Fibroblast of the conjunctiva (primary cell): ENCODE measurements around the gene ZFHX3.
A peak's percentile ranks its signal among the peaks of the same experiment; 100 is the strongest.

Source experiments
- DNase-seq: peaks from one replicate; pipeline ENCODE4 v3.0.0-alpha.2; 2010; ENCODE audit warnings: low read depth

The ZFHX3 gene

DNA sequence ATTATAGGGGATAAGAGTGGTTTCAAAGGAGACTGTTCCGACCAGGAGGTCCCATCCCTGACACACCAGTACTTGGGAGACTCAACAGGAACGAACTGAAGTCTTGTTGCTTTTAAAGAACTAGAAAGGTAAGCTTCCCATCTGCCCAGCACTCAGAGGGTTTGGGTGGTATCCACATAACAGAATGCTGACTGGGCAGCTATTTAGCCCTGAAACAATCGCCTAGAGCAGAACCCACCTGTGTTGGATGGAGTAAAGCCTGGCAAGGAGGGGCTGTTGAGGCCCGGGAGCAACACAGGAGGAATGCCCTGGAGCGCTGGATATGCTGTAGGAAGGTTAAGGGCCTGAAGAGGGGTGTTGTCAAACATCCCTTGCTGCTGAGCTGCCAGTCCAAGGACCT, 254.9 kb downstream of the ZFHX3 start:
- DNase-seq, result no peak

DNA sequence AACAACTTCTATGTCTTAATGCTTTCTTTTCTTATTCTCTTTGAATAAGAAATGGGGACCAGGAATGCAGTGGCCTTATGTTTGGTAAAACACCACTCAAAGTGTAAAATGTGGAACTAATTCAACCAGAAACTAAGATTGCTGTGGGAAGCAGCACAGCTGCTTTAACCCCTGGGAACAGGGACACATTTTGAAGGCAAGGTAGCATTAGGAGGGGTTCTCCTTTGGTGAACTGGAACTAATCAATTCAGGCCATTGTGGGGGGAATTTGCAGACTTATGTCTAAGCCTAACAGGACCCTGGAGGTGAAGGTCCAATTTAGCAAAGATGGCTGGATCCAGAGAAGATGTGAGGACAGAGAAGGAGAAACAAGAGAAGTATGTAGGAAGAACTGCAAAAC, 256.1 kb downstream of the ZFHX3 start:
- no peak for DNase-seq

DNA sequence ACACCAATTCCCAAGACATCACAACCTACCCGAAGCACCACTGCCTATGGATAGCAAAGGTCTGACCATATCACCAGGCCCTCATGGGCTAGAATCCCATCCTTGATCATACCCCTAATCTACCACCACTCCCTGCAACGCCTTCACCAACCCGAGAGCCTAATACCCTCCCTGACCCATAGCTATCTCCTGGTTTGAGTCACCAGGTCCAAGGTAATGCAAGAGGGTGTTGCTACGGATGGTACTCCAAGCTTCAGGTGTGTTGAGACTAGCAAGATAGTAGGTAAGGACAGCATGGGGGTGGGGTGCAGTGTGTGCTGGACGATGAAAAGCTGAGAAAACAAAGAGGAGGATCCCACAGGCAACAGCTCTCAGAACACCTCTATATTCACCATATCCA, 258.0 kb downstream of the ZFHX3 start:
- DNase-seq, result no peak

DNA sequence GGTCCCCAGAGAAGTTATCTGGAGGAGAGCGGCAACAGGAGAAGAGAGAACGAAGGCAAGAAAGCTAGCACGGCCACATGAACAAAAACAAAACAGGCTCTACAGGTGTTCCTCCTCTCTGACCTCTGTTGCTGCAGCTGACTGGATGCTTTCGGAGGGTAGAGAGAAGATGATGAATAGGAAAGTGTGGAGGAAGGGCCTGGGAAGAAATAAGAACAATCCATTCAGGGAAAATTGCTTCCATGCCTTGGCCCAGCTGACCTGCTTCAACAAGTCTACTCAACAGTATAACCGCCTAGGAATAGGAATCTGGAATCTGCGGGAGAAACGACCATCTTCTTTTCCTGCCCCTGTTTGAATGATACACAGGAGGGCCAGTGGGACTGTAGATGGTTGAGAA, 258.5 kb downstream of the ZFHX3 start:
- DNase-seq, result no peak

DNA sequence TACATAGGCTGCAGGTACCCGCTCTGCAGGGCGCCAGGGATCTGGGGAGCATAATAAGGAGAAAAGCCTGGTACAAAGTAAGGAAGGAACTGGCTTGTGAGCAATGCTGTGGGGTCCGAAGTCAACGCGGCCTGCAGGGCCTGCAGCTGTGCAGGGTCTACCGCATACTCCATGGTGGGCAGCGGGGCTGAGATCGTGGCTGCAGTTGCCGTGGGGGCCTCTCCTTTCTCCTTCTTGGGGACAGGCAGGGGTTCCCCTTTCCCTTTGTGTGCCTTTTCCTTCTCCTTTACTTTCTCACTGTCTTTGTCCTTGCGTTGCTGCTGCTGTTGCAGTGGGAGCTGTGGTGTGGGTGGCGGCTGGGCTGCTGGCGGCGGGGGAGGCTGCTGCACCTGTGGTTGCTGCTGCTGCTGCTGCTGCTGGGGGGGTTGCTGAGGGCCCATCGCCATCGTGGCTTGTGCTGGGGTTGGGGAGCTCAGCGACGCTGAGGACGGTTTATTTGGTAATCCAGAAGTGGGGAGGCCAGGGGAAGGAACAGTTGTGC, 259.6 kb downstream of the ZFHX3 start:
- DNase-seq, result no peak

DNA sequence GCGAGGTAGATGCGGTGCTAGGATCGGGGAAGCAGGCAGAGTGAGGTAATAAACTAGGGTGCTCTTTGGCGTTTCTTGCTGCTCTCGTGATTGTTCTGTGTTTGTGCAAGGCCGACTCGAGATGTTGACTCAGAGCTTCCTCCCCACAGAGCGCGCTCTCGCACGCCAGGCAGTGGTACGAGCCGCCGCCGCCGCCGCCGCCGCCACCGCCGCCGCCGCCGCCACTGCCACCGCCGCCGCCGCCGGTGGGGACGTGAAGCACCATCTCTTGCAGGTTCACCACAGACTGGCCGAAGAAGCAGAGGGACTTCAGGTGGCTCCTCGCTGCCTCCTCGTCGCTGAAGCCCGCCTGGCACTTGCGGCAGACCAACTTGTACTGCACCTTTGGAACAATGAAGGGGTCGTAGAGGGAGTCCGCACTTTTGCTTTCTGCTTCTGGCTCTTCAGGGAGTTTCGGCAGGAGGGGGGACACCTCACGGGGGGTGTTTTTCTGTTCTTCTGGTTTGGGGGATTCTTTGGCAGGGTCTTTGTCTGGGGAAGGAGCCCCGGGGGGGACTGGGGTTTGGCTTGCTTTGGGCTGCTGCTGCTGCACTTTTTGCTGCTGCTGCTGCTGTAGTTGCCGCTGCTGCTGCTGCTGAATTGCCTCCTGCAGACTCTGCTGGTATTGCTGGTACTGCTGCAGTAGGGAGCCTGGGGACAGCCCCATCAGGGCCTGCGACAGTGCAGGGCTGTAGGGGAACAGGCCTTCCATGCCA, 260.2 kb downstream of the ZFHX3 start:
- peak; percentile 59 for DNase-seq

DNA sequence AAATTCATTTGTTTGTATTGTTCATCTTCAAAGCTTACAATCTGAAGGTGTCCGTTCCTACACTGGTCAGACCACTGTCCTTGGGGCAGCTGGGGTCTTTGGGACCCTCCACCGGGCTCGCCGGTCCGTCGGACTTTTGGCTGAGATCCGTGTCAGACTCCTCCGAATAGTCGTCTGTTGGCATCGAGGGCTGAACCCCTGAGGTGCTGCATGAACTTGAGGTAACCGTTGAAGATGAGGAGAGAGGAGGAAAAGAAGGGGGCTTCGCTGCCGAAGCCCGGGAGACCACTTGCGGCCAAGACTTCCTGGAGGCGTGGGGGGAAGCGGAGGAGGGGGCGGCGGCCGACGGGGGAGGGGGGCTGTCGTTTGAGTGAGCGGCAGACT, 260.8 kb downstream of the ZFHX3 start:
- DNase-seq, result no peak

DNA sequence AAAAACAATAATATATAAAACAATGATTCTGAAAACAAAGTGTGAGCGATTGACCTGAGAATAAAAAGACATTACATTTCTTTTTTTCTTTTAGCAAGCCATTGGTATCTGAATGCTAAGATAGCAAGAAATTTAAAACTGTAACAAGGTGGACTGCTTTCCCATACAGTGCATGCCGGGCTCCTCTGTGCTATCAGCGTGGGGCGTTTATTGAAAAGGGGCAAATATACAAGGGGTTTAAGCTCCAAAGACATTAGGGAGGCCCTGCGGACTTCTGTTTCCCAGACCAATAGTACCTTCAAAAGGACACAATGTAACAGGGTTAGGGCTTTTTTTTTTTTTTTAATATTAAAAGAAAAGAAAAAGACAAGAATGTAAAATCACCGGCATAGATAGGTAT, 261.3 kb downstream of the ZFHX3 start:
- DNase-seq, result no peak

DNA sequence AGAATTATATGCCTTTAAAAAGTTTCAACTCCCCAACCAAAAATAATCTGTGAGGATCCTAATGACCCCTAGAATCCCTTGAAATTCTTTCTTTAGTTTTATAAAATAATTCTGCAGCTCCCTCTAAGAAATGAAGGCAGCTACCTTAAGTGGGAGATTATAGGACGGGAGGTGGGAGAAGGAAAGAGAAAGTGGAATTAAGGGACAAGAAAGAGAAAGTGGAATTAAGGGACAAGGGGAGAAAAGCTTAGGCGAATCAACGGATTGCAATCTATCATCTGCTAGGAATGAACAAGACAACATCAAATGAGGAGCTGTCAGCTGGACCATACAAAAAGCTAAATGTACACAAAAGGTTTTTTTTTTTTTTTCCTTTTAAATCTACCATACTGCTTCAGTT, 262.0 kb downstream of the ZFHX3 start:
- DNase-seq, result no peak

DNA sequence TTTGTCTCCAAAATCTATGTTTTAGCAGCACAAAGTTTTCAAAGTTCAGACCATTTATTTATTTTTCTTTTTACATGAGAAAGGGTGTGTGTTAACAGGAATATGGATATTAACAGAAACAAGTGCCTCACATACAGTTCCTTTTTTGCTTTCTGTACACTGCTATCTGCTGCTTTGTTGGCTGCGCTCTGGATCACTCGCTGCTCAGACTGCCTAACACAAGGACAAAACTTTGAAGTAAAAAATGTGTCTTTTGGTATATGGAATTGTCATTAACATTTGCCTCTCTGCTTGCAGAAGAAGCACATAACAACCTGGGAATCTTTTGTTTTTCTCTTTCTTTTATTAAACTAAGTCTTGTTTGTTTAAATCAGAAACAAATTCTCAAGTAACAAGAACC, 262.8 kb downstream of the ZFHX3 start:
- DNase-seq, result no peak

DNA sequence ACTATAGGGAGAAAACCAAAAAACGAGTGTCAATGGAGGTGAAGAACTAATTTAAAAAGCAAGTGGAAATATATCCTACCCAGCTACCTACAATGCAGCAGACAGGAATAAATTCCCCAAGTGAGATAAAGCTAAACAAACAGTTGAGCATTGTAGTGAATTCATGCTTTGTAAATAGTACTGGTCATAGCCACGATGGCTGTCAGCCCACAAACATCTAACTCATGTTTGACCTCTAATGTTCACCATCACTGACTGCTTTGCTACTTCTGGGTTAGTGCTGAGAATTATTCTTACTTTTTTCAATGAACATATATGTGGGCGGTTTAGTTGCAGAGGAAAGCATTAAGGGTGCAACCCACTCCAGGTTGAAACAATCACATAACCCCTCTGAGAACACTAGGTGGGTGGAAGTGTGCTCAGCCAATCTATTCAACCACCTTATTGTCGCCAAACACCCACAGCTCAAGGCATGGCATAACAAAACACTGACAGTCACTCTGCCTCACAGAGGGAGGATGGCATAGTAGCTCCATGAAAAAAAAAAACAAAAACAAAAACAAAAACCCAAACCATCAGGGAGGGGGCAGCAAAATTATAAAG, 264.1 kb downstream of the ZFHX3 start:
- DNase-seq, result no peak

DNA sequence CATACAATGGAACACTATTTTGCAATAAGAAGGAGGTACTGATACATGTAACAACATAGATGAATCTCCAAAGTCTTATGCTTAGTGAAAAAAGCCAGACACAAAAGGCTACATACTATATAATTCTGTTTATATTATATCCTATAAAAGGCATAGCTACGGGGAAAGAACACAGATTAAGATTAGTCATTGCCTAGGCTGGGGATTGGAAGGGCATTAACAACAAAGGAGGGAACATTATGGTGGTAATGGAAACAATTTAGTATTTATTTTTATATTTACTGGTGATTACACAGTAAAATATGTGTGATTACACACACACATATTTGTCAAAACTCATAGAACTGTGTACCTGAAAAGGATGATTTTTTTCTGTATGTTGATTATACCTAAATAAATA, 278.1 kb downstream of the ZFHX3 start:
- DNase-seq, result no peak

DNA sequence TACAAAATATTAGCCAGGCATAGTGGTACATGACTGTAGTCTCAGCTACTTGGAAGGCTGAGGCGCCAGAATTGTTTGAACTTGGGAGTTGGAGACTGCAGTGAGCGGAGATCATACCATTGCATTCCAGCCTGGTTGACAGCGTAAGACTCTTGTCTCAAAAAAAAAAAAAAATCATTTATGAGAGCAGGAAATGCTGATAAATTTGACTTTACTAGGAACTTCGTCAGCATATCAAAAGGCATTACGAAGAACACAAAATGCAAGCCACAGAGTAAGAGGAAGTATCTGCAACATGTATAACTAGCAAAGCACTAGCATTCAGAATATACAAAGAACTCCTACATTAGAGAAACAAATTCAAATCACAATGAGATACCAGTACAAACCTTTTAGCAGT, 279.3 kb downstream of the ZFHX3 start:
- DNase-seq, result no peak

DNA sequence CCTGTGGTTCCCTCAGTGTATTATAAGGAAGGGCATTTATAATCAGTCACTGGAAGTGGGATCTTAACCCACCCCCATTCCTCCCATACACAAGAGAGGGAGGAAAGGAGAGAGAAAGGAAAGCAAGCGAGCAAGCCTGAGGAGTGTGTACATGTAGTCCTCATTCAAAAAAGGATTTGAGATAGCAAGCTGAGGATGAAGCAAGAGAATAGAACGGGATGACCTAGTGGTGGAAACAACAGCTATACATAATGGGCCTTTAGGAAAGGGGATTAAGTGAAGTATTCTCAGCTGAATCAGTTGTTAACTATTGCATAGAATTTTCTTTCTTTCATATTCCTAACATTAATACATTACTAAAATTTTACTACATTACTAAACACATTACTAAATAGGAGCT, 281.4 kb downstream of the ZFHX3 start:
- DNase-seq, result no peak

DNA sequence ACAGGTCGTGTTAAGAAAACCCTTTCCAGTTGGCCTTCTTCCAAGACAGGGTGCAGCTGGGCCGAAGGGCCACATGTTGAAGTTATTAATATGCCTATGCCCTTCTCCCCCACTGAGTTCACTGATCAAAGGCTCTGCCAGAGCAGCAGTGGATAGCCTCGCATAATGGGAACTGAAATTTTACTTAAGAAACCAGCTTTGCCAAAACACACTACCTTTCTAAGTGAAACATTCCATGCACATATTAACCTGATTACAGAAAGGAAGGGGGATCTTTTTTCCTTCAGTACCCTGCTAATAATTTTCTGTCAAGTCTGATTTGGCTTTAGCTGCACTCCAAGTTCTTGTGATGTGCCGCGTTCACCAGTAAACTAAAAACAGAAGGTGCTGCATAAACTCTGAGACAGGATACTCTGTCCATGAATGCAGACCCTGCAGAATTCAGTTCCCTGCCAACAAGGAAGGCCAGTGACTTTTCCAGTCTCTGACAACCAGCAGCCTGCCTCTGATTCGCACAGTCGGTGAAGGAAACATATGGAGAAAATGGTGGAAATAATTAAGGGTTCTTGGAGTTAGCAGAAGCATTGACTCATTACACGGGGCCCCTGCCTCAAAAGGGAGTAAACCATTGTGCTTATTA, 283.8 kb downstream of the ZFHX3 start:
- DNase-seq, result no peak

DNA sequence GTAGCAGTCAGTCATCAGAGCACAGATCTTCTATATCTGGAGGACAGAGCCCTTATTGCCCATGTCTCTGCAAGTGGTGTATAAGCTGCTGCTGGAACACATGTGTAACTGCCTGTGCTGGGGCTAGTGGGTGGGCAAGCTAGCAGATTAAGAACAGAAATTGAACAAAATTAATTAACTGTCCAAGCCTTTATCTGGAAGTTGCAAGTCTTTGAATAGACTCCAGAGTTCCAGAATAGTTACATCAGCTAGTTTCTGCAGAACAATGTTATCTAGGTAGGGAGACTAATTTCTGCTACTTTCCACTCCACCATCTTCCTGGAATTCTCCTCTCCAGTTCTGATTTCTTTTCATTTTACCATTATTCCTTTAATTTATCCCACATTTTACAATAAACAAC, 287.3 kb downstream of the ZFHX3 start:
- no peak for DNase-seq

DNA sequence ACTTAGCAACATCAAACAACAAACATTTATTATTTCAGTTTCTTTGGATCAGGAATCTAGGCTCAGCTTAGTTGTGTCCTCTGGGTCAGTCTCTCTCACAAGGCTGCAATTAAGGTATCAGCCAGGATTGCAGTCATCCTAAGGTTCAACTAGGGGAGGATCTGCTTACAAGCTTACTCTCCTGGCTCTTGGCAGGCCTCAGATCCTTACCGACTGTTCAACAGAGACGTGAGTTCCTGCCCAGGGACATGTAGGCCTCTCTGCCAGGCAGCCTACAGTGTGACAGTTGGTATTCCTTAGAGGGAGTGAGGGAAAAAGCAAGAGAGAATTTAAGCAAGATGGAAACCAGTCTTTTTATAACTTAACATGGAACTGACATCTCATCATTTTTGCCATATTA, 294.0 kb downstream of the ZFHX3 start:
- DNase-seq, result no peak

DNA sequence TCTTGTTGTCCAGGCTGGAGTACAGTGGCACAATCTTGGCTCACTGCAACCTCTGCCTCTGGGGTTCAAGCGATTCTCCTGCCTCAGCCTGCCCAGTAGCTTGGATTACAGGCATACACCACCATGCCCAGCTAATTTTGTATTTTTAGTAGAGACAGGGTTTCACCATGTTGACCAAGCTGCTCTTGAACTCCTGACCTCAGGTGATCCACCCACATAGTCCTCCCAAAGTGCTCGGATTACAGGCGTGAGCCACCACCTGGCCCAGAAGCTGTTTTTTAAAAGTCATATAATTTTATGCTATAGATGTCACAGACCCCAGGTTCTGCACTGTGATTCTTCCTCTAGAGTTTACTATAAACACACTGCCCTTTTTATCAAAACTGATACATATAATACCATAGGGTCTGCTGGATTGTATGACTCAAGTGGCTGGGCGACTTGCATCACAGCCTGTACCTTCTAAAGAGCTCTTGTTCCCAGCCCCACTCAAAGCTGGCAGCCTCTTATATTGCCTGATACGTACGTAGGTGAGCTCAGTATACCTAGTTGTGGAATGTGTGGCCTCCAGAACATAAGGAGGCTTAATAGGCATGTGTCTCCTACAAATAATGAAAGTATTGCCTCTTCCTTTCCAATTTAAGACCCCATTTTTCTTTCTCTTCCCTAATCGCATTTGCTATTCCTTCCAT, 295.8 kb downstream of the ZFHX3 start:
- no peak for DNase-seq

DNA sequence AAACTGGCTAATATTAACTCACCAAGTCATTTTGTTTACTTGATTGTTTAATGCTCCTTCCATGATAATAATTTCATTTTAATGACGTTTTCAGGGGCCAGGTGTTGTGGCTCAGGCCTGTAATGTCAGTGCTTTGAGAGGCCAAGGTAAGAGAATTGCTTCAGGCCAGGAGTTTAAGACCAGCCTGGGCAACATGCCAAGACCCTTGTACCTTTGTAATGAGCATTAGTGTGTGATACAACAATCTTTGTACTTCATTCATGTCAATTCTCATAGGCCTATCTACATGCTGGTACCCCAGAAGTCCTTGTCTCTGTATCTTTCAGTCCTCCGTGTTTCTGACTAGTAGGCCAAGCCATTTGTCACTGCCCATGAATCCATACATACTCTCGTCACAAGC, 296.9 kb downstream of the ZFHX3 start:
- no peak for DNase-seq

DNA sequence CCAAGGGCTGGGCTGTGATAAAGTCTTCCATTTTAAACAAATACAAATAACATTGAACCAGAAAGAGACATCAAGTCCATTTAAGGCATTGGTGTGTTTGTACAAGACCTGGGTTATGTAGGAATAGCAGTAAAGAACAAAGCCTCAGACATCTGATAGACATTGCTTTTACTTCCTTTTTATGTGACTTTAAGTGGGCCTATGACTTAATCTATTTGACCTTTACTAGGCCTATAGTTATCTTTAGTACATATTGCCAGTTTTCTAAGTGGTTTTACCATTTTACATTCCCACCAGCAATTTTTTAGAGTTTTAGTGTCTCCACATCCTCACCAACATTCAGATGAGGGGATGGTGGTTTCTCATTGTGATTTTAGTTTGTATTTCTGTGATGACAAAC, 298.8 kb downstream of the ZFHX3 start:
- DNase-seq, result no peak

DNA sequence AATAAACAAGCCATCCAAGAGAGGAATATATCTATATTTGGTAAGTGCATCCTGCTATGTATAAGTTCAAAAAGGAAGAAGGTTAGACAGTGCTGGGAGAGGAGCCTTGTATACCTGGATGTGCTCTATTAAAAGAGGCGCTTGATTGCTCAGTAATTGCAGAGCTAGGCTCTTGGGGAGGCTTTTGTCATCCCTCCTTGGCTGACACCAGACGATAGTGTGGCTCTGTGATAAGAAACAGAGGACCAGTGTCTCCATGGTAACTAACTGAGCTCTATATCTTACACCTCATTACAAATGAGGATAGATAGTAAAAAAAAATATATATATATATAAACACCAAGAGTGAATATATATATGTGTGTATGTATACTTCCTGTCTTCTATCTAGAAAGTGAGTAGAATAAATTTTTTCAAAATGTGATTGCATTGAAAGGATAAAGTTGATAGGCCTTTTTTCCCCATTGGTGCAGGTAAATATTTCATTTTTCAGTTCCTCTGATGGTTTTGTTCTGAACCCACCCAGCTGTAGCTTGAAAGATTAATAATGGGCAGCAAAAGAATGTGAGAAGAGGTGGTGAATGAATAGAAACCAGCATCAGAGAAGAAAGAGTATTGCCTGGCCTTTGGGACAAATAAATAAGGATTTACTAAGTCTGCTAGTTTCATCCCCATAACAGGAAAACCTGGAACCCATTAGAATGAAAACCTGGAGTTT, 303.7 kb downstream of the ZFHX3 start:
- DNase-seq, result no peak
